Stimulated activated CD4-positive, alpha-beta T cell treated with anti-CD3 and anti-CD28 coated beads, Interleukin-1b, Interleukin-23, amount 100 ng/mL, for 4 hours (primary cell): ENCODE results near the gene ASCC2.
A peak's percentile ranks its signal among the peaks of the same experiment; 100 is the strongest.

Experiments used
- DNase-seq, 2 donors: peaks; one replicate each; pipeline ENCODE4 v3.0.0-alpha.2; 2020; ENCODE audit warnings: low read depth in 2 of 2

ASCC2 gene

DNA sequence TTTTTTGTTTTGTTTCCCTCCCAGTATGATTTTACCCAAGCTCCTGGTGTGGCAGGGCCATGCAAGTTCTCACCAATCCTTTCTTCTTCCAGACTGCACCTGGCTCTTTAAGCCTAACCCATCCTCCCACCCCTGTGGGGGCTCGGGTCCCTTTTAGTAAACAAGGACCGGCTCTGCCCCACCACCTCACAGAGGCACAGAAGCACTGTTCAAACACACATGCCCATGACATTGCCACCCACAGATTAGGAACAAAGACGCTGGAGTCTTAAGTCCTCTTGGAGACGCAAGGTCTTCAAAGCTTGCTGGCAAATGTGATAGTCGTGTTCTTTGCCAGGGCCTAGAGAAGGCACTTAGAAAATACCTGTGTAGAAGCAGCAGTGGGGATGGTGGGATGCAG, 52.0 kb downstream of the ASCC2 start:
- DNase-seq = no peak

DNA sequence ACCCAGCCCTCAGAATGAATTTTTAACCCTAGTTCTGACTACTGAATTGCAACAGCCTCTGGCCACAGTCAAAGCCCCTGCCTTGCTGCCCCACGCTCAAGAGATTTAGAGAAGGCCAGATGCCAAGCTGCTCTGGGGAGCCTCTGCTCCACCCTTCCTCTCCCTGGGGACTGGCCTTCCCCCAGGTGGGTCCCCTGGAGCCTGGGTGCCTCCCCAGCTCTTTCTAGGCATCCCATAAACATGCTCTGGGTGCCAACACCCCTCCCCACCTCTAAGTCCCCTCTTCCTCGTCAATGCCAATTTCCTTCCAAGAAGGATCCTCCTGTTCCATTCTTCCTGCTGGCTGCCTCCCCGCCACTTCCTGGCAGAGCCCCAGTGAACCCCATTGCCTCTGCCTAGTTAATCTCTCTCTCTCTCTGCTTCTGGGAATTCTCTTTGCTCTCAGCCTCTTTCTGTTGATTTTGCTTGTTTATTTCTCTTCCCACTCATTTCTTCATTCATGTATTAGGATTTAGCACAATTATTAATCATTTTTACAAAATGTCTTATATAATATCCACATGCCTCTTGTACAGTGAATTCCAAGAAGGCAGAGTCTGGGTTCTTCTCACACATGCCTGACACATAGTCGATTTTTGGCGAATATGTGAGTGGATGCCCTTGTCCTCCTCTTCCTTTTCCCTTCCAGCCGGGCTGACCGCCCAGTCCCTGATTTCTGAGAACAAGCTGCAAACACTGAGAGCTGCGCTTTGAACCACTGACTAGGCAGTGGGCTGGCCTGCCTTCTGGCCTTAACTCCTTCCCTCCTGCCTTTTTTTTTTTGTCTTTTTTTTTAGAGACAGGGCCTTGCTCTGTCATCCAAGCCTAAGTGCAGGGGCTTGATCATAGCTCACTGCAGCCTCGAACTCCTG, 53.4 kb downstream of the ASCC2 start:
- DNase-seq = no peak

DNA sequence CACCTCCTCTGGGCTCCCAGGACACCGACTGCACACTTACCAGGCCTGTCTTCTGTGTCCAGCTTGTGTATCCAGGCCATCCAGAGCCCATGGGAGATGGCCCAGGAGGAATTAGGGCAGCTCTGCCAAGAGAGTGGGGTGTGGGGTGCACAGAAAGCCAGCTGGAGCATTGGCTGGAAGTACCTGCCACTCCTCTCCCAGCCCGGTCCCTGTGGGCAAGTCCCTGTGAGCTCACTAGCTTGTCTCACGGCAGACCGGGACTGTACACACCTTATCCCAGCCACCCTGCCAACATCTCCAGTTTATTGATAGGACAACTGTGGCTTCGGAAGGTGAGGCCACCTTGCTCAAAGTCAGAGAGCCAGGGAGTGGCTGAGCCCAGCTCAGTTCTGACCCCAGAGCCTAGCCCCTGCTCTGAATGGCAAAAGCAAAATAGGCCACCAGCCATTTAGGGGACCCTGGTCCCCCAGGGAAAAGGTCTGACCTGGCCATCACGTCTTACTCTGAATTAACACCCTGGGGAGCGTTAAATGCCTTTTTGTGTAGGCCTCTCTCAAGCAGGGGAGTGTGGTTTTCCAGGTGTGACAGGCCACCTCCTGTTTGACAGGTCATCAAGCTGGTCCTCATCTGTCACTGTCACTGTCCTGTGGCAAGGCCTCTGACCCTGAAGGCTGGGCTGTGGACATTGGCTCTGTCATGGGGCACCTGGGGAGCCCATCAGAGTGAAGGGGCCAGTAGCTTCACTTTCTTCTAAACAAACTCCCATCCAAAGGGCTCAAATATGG, 55.8 kb downstream of the ASCC2 start:
- DNase-seq = no peak

DNA sequence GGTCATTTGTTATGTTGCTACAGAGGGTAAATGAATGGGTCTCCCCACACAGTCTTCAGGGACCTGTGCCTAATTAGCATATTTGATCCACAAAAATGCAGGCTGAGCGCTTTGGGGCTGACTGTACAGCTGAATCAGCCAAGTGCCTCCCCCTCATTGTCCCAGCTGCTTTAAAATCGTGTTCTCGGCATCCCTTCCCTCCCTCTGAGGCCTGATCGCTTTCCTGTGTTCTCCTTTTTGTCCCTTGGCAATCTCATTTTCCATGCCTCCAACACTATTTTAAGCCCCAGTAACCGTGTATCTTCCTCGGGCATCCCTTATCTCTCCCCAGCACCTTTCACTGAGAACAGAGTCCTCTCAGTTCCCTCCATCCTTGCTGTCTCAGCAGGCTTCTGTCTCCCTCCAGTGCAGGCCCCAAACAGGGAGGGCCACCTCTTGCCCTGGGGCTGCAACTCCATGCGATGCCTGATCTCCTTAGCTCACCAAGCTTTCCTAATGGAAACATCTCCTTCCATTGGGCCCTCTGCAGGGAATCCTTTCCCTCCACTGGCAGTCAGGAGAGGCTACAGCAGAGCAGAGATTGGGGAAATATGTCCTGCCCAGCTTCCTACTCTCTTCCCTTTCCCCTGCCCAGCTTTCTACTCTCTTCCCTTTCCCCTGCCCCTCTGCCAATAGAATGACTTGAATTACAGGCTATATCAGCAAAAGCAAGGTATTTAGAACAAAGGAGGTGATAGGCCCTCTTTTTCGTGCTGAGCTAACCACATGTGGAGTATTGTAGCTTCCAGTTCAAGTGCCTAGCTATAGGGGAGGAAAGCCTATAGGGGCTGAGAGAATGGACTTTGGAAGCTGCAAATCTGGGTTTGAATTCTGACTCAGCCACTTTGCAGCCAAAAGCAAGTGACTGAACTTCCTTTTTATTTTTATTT, 57.1 kb downstream of the ASCC2 start:
- DNase-seq = no peak

DNA sequence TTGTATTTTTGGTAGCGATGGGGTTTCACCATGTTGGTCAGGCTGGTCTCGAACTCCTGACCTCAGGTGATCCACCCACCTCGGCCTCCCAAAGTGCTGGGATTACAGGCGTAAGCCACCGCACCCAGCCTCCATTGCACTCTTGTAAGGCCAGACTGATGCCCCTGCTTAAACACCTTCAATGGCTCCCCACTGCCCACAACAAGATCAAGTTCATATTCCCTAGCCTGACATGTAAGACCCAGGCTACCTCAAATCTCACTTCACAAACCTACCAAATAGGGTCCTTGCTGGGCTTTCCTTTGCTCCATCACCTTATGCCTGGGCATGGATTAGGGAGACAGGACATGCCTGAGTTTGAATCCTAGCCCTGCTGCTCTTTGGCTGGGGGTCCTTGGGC, 57.9 kb downstream of the ASCC2 start:
- DNase-seq = no peak

DNA sequence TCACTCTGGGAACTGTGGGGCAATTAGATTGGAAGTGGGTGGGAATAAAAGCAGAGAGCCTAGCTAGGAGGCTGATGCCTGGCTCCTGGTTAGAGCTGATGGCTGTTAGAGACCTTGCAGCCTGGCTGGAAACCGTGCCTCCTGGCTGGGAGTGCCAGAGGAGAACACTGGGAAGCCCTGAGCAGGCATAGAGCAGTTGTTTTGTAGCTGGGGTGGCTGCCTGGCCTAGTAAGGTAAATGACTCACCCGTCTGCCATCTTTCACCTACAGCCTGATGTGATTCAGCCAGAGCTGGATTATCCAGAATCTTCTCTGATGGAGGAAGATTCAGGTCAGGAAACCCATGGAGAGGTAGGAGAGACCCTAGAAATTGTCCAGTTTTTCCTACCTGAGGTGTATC, 64.8 kb downstream of the ASCC2 start:
- no peak for DNase-seq

DNA sequence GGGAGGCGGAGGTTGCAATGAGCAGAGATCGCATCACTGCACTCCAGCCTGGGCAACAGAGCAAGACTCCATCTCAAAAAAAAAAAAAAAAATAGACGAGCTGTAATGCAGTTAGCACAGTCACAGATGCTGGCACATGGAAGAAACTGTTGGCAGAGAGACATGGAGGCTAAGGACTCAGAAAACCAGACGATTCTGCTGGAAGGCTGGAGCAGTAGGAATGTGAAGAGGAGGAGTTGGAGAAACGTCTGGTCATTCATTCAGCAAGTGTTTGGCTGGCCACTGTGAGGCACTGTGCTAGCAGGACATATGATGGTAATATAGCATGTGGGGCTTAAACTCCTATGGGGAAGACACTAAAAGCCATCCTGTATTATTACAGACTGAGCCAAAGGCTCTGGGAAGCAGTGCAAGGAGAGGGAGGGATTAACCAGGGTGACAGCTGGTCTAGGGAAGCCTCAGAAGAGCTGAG, 65.9 kb downstream of the ASCC2 start:
- no peak for DNase-seq

DNA sequence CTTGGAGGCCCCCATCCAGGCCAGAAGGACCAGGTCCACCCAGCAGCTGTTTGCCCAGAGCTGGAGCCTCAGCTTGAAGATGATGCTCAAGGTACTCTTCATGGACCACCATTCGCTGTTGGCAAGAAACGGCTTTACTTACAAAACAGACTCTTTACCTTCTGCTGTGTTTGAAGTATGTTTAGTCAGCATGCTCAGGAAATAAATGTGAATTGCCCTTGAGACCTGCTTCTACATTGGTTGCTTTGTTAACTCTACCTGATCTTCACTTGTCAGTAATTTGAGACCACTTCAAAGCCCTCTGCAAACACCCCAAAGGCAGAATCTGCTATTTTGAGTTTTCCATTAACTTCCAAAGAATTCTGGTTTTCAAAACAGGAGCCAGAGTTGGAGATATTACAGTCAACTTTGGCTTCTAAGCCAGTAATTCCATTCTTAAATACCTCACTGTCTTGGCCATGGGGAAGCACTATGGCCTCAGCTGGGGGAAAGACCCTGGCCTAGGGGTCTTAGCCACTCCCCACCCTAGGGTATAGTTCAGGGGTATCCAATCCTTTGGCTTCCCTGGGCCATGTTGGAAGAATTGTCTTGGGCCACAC, 68.3 kb downstream of the ASCC2 start:
- DNase-seq = no peak

DNA sequence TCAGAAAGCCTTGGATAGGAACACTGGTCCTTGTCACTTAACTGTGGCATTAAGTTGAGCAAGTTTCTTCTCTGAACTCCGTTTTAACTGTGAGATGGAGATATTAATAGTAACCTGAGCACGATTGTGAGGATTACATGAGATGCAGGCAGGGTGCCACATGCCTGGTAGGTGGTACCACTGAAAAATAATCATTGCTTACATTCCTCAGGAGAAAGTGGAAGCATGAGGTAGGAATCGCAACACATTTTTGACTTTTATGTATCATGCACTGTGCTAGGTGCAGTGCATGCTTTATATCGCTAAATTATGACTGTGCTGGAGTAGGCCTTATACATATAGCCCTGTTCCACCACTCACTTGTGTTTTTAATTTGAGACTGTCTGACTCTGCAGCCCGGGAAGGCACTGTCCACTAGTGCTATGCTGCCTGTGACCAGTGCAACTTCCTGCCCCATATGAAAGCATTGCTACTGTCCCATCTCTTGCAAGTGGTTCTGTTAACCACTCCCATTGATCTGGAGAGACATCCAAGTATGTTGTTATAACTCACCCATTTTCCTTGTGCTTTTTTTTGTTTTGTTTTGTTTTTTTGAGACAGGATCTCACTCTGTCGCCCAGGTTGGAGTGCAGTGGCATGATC, 69.9 kb downstream of the ASCC2 start:
- no peak for DNase-seq

DNA sequence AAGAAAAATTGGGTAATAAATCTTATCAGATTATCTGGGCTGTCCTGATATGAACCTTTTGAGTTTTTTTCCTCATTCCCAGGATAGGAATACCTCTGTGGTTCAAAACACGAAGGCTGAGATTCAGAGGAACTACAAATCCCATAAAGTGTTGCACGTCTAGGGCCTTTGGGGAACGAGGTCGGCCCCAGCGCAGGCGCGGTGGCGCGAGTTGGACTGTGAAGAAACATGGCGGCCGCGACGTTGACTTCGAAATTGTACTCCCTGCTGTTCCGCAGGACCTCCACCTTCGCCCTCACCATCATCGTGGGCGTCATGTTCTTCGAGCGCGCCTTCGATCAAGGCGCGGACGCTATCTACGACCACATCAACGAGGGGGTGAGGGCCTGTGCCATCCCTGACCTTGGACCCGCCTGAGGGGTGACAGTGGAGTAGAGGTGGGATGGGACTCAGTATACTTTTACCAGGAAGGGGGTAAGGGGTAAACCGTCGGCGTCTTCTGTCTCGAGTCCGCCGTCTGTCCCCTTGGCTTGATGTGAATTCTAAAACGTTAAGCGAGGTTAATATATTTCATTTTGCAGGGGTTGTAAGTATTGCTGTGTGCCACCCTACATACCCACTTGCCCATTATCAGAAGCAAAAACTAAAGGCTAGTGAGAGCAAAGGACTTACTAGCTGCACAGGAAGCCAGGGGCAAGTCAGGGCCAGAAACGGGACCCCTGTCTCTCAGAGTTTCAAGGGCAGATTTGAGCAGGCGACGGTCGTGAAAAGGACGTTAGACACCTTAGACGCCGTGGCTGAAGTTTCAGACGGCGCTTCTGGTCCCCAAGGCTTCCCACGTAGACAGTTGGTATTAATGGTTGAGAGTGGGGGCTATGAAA, 70.7 kb downstream of the ASCC2 start, which contains the start of gene UQCR10:
Gene UQCR10, plus strand, starts transcription at position 199 of the 881 bp plus-strand sequence. Its CDS starts 30 bp downstream, at position 229.
- peak; percentile 85 to 91 for DNase-seq

DNA sequence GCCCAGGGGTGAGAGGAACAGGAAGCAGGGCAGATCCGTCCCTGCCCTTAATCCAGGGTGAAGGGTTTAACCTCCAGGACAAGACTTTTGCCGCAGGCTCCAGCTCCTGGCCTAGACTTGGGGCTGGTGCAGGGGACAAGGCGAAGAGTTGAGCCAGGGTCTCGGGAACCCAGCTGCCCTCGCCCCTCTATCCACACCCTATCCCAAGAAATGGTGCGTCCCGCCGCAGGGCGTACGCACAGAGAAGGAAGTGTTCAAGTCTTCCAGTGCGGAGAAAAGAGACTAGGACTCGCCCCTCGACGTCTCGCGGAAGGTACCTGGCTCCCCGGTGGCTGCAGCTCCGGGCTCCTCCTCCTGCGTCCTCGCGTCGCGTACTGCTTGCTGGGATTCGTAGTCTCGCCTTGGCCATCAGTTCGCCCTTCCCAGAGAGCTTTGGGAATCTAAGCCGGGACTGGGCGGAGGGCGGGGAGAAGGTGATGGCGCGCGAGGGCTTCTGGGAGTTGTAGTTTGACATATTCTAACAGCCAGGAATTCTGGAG, 71.4 kb downstream of the ASCC2 start, which contains the start of gene ZMAT5:
Gene ZMAT5, minus strand, starts transcription at position 376 of the 539 bp plus-strand sequence. CDS start 18,463 bp downstream, outside the sequence.
- peak; percentile 80 to 84 for DNase-seq

DNA sequence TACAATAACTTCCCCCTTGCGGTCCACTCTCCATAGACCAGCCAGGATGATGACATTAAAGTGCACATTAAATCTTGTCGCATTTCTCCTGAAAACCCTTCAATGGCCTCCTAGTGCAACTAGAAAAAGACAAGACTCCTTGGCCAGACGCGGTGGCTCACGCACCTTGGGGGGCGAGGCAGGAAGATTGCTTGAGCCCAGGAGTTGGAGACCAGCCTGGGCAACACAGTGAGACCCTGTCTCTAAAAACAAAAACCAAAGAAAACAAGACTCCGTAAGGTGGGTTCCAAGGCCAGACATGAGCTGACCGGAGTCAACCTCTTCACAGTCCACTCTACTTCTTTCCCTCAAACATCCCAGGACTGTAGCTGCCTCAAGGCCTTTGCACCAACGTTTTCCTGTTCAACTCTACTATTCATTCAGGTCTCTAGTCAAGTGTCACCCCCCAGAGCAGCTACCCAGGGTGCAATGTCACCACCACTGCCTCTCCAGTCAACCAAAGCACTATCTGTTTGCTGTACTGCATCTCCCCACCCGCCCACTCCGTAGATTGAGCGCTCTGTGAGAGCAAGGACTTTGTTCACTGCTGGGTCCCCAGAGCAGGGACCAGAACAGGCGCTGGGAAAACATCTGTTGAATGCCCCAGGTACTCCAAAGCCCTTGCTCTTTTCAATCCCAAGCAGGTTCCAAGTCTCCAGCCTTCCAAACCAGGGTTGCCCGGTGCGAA, 72.0 kb downstream of the ASCC2 start:
- no peak for DNase-seq

DNA sequence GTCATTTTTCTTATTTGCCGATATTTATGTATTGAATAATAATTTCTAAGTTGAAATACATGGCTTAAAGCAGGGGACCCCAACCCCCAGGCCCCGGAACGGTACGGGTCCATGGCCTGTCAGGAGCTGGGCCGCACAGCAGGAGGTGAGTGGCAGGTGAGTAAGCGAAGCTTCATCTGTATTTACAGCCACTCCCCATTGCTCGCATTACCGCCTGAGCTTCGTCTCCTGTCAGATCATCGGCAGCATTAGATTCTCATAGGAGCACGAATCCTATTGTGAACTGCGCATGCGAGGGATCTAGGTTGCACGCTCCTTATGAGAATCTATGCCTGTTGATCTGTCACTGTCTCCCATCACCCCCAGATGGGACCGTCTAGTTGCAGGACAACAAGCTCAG, 75.8 kb downstream of the ASCC2 start:
- DNase-seq = no peak

DNA sequence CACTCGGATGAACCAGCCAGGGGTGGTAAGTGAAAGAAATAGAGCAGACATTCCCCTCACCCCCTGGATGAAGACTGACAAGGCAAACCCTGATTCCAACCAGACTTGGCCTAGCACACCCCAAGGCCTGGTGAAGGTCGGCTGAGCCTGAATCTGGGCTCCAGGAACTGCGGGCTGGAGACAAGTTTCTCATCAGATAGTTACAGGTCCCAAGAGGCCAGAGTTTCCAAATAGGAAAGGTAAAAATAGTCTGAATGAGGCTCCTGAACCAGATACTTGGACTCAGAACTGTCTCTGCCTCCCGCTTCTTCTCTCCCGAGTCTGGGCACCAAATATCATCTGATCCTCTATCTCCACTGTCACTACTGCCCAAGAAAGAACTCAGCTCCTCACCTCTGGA, 79.1 kb downstream of the ASCC2 start:
- DNase-seq = no peak

DNA sequence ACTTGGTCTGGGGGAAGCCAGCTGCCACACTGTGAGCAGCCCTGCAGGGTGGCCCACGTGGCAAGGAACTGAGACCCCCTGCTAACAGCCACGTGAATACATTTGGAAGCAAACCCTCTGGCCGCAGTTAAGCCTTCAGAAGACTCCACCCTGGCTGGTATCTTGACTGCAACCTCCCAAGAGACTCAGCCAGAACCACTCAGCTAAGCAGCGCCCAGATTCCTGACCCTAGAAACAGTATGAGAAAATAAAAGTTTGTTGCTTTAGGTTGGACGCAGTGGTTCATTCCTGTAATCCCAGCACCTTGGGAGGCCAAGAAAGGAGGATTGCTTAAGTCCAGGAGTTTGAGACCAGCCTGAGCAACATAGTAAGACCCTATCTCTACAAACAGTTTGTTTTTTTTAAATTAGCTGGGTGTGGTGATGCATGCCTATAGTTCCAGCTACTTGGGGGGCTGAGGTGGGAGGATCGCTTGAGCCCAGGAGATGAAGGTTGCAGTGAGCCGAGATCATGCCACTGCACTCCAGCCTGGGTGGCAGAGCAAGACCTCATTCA, 79.9 kb downstream of the ASCC2 start:
- no peak for DNase-seq

DNA sequence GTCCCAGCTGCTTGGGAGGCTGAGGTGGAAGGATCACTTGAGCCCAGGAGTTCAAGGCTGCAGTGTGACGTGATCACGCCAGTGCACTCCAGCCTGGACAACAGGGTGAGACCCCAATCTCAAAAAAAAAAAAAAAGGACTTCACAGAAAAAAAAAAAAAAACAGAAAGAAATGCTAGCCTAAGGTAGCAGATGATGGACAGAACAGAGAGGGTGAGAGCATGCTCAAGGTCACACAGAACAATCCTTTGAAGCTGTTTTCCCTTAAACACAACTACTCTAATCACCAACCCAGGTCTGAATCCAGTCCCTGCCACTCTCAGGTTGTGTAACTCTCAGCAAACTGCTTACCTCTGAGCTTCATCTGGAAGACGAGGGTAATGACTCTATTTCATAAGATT, 81.0 kb downstream of the ASCC2 start:
- DNase-seq = no peak

DNA sequence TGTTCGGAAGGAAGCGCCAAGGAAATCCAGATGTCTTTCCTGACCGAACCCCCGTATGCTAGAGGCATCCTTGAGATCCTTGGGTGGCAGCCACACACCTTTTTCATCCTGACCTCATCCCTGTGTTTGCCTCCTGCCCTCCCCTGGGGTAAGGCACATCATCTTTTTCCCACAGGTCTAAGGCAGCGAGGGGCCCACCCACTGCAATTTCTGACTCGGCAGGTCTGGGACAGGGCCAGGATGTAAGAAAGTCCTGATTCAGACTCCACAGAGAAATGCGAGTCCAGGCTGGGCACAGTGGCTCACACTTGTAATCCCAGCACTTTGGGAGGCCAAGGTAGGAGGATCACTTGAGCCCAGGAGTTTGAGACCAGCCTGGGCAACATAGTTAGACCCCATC, 81.7 kb downstream of the ASCC2 start:
- no peak for DNase-seq

DNA sequence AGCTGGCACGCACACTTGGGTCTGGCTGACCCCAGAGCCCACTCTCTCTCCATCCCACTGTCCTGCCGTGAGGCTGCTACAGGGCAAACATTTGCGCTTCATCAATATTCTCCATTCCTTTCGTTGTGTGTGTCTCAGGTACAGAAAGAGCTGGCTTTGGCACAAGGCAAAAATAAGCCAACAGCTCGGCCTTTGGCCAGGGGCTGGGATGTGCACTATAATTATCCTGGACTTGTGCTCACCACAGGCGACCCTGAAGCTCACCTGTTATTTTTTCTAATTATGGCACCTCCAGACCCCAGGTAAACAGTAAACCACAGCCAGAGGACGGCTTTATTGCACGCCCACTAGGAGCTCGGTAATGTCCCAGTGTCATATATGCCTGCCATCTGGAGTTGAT, 82.2 kb downstream of the ASCC2 start:
- no peak for DNase-seq
